HG02588 (cell line): ENCODE data around the gene SPARC.
A peak's percentile ranks its signal among the peaks of the same experiment; 100 is the strongest.

Experiments
- ATAC-seq: cut with Tn5 transposase; IDR thresholded peaks from one replicate; pipeline ENCODE4 v1.9.1; 2021; ENCODE audit warnings: mild to moderate bottlenecking, moderate library complexity; ENCODE audit not compliant: unreplicated experiment

Gene SPARC

DNA sequence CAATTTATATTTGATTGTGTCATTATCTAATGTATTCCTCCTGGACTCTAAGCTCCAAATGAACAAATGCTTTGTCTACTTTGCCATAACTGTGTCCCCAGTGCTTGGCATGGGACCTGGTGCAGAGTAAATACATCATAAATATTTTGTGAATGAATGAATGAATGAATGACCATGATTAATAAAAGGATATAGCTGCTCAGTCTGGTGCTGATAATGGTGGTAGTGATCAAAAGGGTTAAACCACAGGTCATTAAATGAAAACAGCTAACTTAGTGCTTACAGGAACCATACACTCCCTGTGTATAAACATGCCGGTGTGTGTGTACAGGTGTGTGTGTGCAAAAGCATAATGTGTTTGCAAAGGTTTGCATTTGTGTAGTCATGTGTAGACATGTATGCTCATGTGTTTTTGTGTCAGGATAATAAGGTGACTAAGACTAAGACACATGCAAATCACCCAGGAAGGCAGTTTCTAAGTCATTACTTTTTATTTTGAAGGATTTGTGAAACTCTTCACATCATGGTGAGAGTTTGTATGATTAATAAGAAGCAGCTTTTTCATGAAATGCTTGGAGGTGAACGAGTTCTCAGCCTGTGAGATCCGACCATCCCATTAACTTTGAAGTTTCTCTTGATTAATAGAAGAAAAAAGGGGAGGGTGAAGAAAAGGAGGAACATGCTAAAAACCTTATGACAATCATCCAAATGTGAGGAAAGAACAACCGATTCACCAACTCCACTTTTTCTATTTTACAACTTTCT is 24.6 kb downstream of the SPARC start:
- peak; percentile 65 for ATAC-seq

DNA sequence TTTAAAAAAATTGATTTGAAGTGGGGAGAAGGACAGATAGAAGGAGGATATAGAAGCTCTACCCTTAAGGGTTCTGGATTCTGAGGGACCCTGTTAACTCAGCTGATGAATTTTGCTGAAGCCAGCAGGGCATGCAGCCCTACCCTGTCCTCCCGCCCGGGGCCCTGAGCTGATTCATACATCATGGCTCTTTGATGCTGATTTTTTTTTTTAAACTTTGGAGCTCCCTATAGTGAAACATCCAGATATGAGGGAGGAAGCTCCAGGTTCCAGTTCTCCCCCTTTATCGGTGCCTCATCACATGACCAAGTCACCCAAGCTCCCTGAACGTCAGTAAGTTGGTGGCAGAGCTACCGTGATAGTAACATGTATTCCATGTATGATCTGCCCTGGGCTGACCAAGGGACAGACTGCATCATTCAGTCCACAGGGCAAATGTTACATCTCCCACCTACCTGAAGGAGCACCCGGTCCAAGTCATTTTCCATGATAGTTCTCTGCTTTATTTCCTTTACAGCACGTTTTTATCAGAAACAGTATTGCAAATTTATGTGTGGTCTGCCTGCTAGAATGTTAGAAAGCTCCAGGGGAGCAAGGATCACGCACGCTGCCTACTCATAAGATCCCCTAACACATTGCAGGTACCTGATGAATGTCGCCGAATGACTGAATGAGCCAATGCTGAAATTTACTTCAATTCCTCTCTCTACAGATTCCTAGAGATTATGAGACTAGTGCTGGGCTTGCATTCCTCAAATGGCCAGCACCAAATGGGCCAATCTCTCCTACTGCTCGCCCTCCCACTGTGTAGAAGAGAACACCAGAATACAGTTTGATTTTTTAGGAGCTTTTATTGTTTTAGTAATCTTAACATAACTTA is 25.9 kb downstream of the SPARC start:
- ATAC-seq = no peak

DNA sequence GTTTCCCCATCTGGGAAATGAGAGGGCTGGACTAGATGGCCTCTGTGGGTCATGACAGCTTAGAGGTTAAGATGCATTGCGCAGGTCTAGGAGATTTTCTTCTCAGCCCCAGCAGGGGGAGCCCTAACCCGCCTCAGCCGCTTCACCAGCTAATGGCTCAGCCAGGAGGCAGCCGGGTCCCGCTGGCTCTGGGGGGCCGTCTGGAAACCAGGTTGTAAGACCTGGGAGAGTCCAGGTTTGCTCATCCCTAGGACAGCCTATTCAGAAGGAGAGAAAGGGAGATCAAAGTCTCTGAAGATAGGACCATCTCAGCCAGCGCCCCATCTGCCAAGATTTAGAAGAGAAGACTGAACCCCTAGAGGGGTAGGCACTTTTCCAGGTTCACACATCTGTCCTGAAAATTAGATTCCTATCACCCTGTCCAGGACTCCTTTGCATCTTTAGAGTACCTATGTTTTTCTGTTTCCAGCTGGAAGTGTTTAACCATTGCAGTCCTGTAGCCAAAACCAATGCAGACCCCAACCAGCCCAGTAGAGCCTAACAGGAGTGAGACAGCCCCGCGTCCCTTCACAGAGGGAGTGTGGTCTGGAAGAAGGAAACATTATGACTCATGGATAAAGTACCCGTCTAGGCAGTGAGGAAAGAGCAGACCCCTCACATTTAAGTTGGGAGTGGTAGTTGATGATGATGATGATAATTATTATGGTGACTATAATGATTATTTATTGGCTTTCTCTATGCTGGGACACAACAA is 27.5 kb downstream of the SPARC start:
- ATAC-seq = peak; percentile 60

DNA sequence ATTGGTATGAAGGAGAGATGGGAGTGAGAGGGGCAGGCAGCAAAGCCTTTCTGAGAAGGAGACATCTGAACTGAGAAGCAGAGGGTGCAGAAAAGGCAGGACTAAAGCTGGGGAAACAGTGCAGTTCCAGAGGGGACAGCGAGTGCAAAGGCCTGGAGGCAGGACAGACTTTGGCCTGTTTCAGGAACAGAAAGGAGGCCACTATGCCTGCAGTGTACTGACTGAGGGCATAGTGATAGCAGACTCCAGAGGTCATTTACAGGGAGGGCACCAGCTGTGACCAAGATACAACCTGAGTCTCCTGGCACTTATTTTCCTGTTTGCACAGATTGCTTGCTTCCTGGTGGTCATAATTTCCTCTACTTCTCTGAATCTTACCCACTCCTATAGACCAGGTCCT is 29.6 kb downstream of the SPARC start:
- ATAC-seq = no peak

DNA sequence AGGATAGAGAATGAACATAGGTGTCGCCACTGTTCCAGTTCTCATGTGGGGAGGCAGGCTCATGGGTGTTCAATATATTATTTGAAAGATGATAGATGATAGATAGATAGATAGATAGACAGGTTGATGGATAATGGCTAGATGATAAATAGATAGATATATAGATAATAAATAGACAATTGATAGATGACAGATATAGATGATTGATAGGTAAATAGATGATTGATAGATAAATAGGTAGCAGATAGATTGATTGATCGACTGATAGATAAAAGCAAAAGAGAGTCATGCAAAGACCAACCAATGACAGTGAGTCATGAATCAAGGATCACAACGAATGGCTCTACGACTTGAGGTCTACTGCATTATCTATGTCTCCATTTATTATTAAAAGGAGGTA is 30.4 kb downstream of the SPARC start:
- no peak for ATAC-seq

DNA sequence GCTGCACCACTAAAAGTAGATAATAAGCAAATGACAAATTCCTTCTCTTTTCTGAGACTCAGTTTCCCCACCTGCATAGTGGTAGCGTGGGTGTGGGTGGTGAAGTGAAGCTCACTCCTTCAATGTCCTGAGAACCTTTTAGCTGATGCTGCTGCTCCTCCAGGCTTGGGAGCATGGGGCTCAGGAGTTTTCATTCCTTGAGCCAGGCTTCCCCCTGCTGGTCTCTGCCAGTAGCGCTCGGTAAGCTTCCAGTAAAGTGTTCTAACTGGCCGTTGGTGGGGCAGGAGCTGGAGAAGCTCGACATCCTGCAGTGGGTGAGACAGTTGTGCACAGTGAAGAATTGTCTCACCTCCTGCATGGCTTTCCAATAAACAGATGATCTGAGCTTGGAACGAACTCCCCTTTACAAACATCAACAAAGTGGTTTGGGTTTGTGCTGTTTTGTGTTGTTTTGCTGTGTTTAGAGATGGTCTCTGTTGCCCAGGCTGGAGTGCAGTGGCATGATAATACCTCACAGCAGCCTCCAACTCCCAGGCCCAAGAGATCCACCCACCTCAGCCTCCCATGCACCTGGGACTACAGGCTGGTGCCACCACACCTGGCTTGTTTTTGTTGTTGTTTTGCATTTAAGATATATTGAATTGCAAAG is 34.6 kb downstream of the SPARC start:
- peak; percentile 95 for ATAC-seq

DNA sequence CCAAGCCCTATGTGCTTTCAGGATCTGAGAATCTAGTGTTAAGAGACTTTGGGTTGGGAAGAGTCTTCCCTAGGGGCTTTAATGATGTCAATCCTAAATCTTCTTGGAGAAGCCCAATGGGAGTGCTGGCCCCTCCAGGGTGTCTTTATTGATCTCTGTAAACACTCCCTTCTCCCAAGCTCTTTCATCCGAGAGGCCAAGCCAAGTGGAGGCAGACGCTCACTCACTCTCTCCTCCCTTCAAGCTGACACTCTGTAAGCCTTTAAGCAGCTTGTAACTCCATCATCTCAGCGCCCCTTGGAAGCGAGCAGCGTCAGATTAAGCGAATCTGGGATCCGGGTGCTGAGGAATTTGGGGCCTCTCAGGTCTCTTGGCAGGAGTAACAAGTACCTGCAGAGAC is 37.7 kb downstream of the SPARC start:
- no peak for ATAC-seq

DNA sequence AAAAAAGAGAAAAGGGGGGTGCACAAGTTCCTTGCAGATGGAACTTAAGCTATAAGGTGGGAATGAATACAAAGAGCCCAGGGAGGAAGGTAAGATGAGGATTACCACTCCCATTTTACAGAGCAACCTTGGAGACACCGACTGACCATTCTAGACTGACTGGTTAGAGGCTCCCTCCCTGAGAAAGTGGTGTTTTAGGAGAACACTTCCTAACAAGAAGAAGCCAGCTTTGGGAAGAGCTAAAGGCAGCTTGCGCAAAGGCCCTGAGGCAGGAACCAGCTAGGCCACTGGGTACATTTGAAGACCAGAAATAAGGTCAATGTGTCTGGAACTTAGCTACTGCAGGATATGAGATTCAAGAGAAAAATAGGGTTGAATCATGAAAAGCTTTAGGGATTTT is 38.6 kb downstream of the SPARC start:
- ATAC-seq = no peak

DNA sequence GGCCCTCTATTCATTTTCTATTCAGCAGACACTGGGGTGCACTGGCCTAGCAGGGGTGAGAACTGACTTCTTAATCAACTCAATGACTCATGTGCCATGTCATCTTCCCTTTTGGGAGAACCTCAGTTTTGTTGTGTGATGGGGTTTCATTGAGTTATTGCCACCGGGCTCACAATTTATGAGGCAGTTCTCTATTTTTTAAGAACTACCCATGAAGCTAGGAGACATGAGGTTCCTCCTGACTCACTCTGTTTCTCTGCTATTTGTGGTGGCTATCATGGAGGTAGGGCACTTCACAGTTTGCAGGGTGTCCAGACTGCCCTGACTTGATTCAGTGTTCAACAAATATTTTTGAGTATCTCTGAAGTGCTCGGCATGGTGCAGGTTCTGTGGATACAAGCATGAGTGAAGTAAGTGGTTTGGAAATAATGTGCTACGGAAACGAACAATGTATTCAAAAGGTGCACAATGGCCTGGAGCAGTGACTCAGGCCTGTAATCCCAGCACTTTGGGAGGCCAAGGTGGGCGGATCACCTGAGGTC is 39.3 kb downstream of the SPARC start:
- no peak for ATAC-seq

DNA sequence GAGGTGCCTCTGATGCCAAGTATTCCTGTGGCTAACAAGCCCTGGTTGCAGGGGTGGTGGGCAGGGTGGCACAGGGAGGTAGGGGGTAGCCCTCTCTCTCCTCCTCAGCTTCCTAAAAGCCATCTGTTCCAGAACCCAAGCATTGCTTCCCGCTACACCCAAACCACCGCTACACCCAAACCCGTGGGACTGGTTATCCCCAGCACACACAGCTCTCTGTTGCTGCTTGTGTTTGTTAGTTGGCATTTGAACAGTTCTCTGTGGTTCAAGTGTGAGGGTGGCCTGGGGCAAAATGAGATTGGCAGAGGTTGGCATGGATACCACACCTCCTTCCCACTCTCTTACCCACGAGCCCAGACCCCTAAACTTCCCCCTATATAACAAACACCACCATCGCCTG is 40.4 kb downstream of the SPARC start:
- no peak for ATAC-seq

DNA sequence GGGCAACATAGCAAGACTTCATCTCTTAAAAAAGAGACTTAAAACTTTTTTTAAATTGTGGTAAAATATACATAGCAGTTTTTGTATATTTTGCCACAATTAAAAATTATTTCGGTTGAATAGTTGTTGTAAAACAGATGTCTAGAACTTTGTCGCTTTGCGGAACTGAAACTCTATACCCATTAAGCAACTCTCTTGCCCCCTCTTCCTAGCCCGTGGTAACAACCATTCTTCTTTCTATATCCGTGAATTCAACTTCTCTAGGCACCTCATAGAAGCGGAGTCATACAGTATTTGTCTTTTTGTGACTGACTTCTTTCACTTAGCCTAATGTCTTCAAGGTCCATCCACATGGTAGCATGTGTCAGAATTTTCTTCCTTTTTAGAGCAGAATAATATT is 43.3 kb downstream of the SPARC start:
- ATAC-seq = no peak

DNA sequence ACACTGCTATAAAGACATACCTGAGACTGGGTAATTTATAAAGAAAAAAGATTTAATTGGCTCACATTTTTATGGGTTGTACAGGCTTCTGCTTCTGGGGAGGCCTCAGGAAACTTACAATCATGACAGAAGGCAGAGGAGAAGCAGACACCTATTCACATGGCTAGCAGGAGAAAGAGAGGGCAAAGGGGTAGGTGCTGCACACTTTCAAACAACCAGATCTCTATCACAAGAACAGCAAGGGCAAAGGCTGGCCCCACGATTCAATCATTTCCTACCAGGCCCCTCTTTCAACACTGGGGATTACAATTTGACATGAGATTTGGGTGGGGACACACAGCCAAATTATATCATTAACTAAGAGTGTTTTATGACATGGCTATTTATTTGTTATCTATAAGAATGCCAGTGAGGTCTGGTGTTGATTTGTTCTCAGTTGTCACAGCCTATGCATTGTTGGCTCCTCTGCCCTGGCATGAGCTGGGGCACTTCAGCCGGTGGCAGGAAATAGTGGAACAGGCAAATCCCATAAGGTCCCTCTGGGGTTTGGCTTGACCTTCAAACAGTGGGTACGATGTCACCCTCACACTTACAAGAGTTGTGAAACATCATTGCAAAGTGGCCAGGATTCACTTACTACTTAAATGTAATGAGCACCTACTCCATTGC is 44.1 kb downstream of the SPARC start:
- no peak for ATAC-seq

DNA sequence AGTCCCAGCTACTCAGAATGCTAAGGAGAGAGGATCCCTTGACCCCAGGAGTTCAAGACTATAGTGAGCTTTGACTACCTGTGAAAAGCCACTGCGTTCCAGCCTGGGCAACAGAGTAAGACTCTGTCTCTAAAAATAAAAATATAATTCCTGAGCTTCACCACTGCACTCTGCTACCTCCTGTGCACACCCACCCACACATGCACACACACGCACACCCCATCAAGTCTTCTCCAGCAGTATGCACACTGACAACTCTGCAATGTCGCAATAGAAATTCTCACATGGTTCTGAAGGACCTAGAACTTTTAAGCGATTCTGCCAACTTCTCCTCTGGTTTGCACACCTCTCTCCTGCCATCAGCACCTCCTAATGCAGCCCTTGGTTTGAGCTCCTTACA is 48.1 kb downstream of the SPARC start:
- no peak for ATAC-seq

DNA sequence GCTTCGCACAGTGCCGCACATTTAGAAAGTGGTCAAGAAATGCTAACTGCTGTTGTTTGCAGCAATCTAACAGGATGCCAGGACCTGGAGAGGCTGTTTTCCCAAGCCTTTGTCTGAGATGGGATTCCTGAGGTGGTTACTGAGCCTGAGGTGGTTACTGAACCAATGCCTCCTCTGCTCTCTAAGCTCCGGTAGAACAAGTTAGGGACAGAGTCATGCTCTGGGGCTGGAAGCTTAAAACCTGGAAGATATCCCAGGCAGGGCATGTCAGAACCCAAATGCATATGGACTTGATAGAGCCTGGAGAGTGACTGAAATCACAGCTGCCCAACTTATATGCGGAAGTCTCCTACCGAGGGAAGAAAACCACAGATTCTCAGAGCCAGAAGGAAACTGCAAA is 49.0 kb downstream of the SPARC start:
- ATAC-seq = no peak

DNA sequence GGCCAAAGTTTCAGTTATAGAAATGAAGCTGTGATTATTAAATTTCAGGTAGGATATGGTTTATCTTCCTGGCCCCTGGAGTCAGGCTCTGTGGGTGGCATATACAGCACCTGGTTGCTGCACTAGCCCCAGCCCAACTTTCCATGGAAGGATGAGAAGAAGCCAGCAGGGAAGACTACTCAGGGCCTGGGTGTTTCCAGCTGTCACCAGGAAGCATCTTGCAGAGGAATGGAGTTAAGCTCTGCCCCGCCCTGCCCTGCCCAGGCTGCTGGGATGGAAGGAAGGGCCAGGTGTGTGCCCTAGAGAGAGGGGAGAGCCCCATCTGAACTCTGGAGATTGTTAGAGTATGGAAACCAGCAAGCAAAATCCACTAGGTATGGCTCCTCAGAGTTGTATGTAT is 52.8 kb downstream of the SPARC start:
- no peak for ATAC-seq

DNA sequence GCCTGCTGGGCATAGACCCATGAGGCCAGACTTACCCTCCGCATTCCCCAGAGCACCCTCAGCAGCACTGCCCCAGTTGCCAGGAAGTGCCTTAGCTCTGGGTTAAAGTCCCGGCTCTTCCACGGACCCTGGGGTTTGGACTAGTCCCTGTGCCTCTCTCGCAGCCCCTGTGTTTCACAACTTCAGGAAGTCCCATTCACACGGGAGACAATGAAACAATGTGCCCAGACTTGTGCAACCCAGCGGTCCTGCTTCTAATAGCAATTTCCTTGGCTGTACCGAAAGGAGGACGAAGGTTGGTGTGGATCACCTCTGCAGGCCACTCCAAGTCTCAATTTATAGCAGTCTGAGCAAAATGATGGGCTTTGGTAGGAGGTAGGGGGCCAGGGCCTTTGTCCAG is 53.8 kb downstream of the SPARC start:
- no peak for ATAC-seq

DNA sequence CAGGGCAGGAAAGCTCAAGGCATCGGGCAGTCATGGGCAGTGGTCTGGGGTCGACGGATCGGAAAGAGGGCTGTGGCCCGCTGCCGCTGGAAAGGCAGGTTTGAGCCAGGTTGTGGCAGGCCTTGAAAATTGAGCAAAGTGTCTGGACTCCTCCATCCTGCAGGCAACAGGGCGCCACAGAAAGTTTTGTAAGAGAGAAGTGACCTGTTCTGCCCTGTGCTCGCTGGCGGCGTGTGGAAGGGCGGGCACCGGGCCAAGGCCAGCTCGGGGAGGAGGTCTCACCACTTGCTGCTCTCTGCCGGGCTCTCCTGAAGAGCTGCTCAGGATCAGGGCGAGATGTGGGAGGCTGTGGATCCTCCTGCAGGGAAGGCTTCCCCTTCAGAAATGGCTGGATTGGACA is 54.2 kb downstream of the SPARC start:
- no peak for ATAC-seq

DNA sequence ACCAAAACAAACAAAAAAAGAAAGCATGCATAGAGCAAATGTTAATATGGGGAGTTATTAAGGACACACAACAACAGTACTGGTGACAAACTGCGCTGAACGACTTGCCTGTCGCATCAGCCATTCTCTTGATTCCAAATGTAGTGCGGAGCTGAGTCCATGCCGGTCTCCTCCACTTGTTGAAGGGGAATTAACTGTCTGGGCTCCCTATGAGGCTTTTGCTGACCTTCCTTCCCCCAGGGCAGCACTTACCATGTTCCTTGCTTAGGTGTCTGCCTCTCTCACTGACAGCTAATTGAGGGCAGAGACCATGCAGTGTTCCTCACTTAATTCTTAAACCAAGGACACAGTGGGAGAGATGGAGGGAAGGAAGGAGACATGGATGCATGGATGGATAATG is 54.8 kb downstream of the SPARC start:
- no peak for ATAC-seq

DNA sequence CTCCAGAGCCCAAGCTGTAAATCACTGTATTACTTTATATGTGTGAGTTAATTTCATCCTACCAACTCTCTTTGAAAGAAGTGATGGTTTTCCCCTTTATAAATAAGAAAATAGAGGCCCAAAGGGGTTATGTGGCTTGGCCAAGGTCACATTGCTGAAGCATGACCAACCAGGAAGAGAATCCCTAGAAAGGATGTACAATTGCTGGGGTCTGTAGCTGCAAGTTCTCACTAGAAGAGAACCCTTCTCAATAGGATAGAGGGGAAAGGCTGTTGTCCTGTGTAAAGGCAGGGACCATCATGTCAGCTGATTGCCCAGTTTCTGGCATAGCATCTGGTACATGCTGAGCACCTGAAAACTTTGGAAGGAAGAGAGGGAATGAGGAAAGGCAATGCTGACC is 56.6 kb downstream of the SPARC start:
- ATAC-seq = no peak

DNA sequence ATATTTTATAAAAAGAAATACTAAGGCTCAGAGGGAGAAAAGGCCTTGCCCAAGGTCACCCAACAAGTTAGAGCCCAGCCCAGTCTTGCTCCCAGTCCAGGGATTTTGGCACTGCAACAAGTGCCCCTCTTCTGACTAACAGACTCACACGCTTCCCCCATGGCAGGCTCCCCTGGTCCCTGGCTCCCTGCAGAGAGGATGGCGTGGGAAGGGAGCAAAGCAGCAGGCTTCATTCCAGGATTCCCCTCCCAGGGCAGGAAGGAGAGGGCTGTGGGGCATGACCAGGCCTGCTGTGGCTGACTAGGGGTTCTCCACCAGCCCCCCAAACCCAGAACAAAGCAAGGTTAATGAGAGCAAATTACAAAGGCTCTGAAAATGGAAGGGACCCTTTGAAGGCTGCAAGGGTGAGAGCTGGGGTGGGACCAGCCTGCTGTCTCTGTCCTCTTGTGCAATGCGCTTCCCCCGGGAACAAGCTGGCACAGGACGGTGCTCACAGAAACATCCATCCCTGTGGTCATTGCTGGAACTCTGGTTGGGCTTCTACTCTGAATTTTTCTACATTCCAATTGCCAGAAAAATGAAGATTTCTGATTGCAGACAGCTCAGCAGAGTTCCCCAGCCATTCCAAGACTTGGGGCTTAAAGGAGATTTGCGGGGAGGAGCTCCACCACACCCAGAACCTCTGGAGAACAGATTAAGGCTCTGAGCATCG is 58.4 kb downstream of the SPARC start:
- ATAC-seq = no peak
